H9 (cell line): ENCODE measurements around the gene LPCAT1. TPM values are rescaled to one million over a fixed set of nuclear protein-coding genes. Genes with fewer than 3 reads are reported as not detected.
"Not testable (repeated sequence)": the region's sequence is repeated elsewhere in the genome, so short reads cannot be mapped to it uniquely, and the experiment has no call there.

Experiments used
- DNase-seq: peaks from one replicate; pipeline ENCODE4 v3.0.0-alpha.2; 2017
- H2AFZ ChIP-seq: one replicate; pipeline ENCODE4 v1.6.1; 2013; ENCODE audit warnings: mild to moderate bottlenecking, low read length, control low read depth, moderate library complexity
- H2AK5ac ChIP-seq: 2 replicates; pipeline ENCODE4 v1.6.1; 2013; ENCODE audit warnings: low read length, control low read depth, mixed read lengths; ENCODE audit not compliant: insufficient read length
- H2BK120ac ChIP-seq: one replicate; pipeline ENCODE4 v1.6.1; 2013; ENCODE audit warnings: low read depth, mild to moderate bottlenecking, low read length, control low read depth, inconsistent platforms; ENCODE audit not compliant: poor library complexity, severe bottlenecking
- H2BK12ac ChIP-seq: 2 replicates; pipeline ENCODE4 v1.6.1; 2013; ENCODE audit warnings: low read length, control low read depth, mixed read lengths, low read depth; ENCODE audit not compliant: insufficient read length
- H2BK15ac ChIP-seq: 2 replicates; pipeline ENCODE4 v1.6.1; 2013; ENCODE audit warnings: low read depth, low read length, control low read depth
- H2BK20ac ChIP-seq: one replicate; pipeline ENCODE4 v1.6.1; 2013; ENCODE audit warnings: low read depth, mild to moderate bottlenecking, low read length, control low read depth, inconsistent platforms; ENCODE audit not compliant: poor library complexity, severe bottlenecking
- H2BK5ac ChIP-seq: 2 replicates; pipeline ENCODE4 v1.6.1; 2013; ENCODE audit warnings: low read length, control low read depth, mixed read lengths; ENCODE audit not compliant: insufficient read length
- H3K14ac ChIP-seq: 2 replicates; pipeline ENCODE4 v1.6.1; 2013; ENCODE audit warnings: low read length, control low read depth; ENCODE audit not compliant: insufficient read depth
- H3K18ac ChIP-seq: 2 replicates; pipeline ENCODE4 v1.6.1; 2013; ENCODE audit warnings: low read depth, mild to moderate bottlenecking, mixed read lengths, low read length, control low read depth; ENCODE audit not compliant: insufficient read length
- H3K23ac ChIP-seq: 2 replicates; pipeline ENCODE4 v1.6.1; 2013; ENCODE audit warnings: low read length, control low read depth, mixed read lengths, low read depth; ENCODE audit not compliant: insufficient read length
- H3K23me2 ChIP-seq: 2 replicates; pipeline ENCODE4 v1.6.1; 2013; ENCODE audit warnings: low read depth, mild to moderate bottlenecking, mixed read lengths, low read length, control low read depth; ENCODE audit not compliant: insufficient read length, poor library complexity, severe bottlenecking
- H3K27ac ChIP-seq: 2 replicates; pipeline ENCODE4 v1.5.1; 2013; ENCODE audit warnings: low read length, control low read depth, mixed read lengths, low read depth; ENCODE audit not compliant: insufficient read length
- H3K27me3 ChIP-seq: 2 replicates; pipeline ENCODE4 v1.6.1; 2013; ENCODE audit warnings: low read length, control low read depth, inconsistent platforms; ENCODE audit not compliant: insufficient read depth
- H3K4ac ChIP-seq: 2 replicates; pipeline ENCODE4 v1.6.1; 2013; ENCODE audit warnings: low read depth, mild to moderate bottlenecking, control low read depth, inconsistent platforms, low read length, moderate library complexity
- H3K4me1 ChIP-seq: 2 replicates; pipeline ENCODE4 v1.6.1; 2013; ENCODE audit warnings: low read length, control low read depth, inconsistent platforms; ENCODE audit not compliant: insufficient read depth
- H3K4me2 ChIP-seq: 2 replicates; pipeline ENCODE4 v1.6.1; 2013; ENCODE audit warnings: low read length, control low read depth, mixed read lengths; ENCODE audit not compliant: insufficient read length, insufficient read depth
- H3K56ac ChIP-seq: 2 replicates; pipeline ENCODE4 v1.6.1; 2013; ENCODE audit warnings: low read depth, mild to moderate bottlenecking, mixed read lengths, low read length, control low read depth; ENCODE audit not compliant: insufficient read length
- H3K79me1 ChIP-seq: 2 replicates; pipeline ENCODE4 v1.6.1; 2013; ENCODE audit warnings: low read depth, mild to moderate bottlenecking, moderate library complexity, low read length, control low read depth, inconsistent platforms; ENCODE audit not compliant: insufficient read depth, poor library complexity, severe bottlenecking
- H3K79me2 ChIP-seq: 2 replicates; pipeline ENCODE4 v1.6.1; 2013; ENCODE audit warnings: low read length, control low read depth, inconsistent platforms; ENCODE audit not compliant: insufficient read depth
- H3K9ac ChIP-seq: 2 replicates; pipeline ENCODE4 v1.6.1; 2013; ENCODE audit warnings: low read length, control low read depth, mixed read lengths; ENCODE audit not compliant: insufficient read length; ENCODE audit errors: extremely low read depth
- H3K9me3 ChIP-seq: one replicate; pipeline ENCODE4 v1.6.1; 2013; ENCODE audit warnings: low read depth, low read length, inconsistent platforms; ENCODE audit not compliant: control insufficient read depth
- H3T11ph ChIP-seq: one replicate; pipeline ENCODE4 v1.6.1; 2013; ENCODE audit warnings: mild to moderate bottlenecking, low read length, control low read depth, inconsistent platforms
- H4K20me1 ChIP-seq: one replicate; pipeline ENCODE4 v1.6.1; 2013; ENCODE audit not compliant: control insufficient read depth, insufficient read length, insufficient read depth
- H4K5ac ChIP-seq: 2 replicates; pipeline ENCODE4 v1.6.1; 2013; ENCODE audit warnings: low read depth, mild to moderate bottlenecking, mixed read lengths, low read length, control low read depth; ENCODE audit not compliant: insufficient read length
- H4K8ac ChIP-seq: replicated peaks from 2 replicates; pipeline ENCODE4 v1.6.1; 2013; ENCODE audit warnings: low read length, control low read depth, mixed read lengths, low read depth; ENCODE audit not compliant: insufficient read length
- H4K91ac ChIP-seq: 2 replicates; pipeline ENCODE4 v1.6.1; 2013; ENCODE audit warnings: low read depth, mild to moderate bottlenecking, moderate library complexity, mixed read lengths, low read length, control low read depth; ENCODE audit not compliant: insufficient read length
- H3K27ac Mint-ChIP-seq, 3 experiments: 2 replicates in 2 of 3; 3 replicates in 1 of 3; pipeline ENCODE4 v1.8.0; 2020 to 2021; ENCODE audit warnings: mixed read lengths in 3 of 3, mild to moderate bottlenecking in 1 of 3, moderate library complexity in 1 of 3
- H3K27me3 Mint-ChIP-seq: 2 replicates; pipeline ENCODE4 v1.8.0; 2021; ENCODE audit warnings: low read depth, mild to moderate bottlenecking, moderate library complexity, mixed read lengths
- H3K36me3 Mint-ChIP-seq, 3 experiments: 2 replicates in 2 of 3; 3 replicates in 1 of 3; pipeline ENCODE4 v1.8.0; 2020 to 2021; ENCODE audit warnings: low read depth in 3 of 3, mixed read lengths in 3 of 3; ENCODE audit not compliant: insufficient read depth in 1 of 3
- H3K4me1 Mint-ChIP-seq, 2 experiments: 2 replicates each; pipeline ENCODE4 v1.8.0; 2020; ENCODE audit warnings: mixed read lengths in 2 of 2
- H3K4me3 Mint-ChIP-seq, 2 experiments: 2 replicates in 1 of 2; 3 replicates in 1 of 2; pipeline ENCODE4 v1.8.0; 2020 to 2021; ENCODE audit warnings: mild to moderate bottlenecking in 2 of 2, mixed read lengths in 2 of 2, moderate library complexity in 1 of 2
- H3K9me3 Mint-ChIP-seq, 2 experiments: 2 replicates in 1 of 2; 3 replicates in 1 of 2; pipeline ENCODE4 v1.8.0; 2020; ENCODE audit warnings: mild to moderate bottlenecking in 2 of 2, mixed read lengths in 2 of 2, moderate library complexity in 1 of 2
- WGBS: extraction: QIAGEN DNeasy Blood & Tissue Kit; methylation state at CpG from one replicate; pipeline ENCODE4 v1.1.7; 2013; ENCODE audit warnings: missing lambda C conversion rate, low lambda C conversion rate, mixed read lengths; ENCODE audit not compliant: insufficient read length; ENCODE audit errors: extremely low coverage; 5-methylcytosine and 5-hydroxymethylcytosine counted together
- total RNA-seq: library from RNA; stranded (reverse); gene quantifications from 2 replicates; pipeline ENCODE4 v1.2.1, GENCODE V29; 2021
- TF ChIP-seq, protein P1 (sequence below): fragments of 200-600 bp; sonication (generic); conservative IDR thresholded peaks from 3 replicates; pipeline ENCODE4 v1.8.0; 2021; ENCODE audit warnings: antibody characterized with exemption, mild to moderate bottlenecking

LPCAT1 gene
- total RNA-seq, 1 experiment from 2014 or later: 231 TPM

DNA sequence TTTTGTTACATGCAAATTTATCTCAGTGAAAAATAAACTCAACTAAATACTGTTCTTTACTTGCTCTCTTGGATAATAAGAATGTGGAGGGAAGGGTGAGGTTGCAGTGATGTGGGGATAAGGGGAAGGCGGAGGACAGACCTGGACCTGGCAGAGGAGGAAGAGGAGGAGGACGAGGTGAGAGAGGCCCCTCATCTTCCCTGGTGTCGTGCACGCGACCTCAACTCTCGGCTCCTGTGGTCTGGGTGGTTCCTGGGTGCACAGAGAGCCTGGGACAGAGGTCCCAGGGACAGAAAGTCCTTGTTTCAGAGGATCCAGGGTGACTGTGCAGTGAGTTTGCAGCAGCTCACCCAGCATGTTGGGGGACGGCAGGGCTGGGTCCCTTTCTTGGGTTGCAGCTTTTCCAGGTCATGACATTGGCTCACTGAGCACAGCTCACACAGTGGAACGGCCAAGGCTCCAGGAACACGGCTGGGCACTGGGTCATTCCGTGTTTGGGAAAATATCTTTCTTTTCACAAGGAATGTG, 37.7 kb upstream of the LPCAT1 start:
- H3K79me2 ChIP-seq: no peaks in the 10 kb centered on the region
- H3K14ac ChIP-seq: no peak overlapping the region
- H4K20me1 ChIP-seq: no peaks in the 10 kb centered on the region
- Mint-ChIP-seq H3K27ac (no peak overlapping the region; a peak in 2 of 7 replicates), H3K9me3 (peaks cover 20 to 22% of the 10 kb centered on the region in 2 experiments; a peak in 4 of 5 replicates), H3K27me3 (peaks cover 19% of the 10 kb centered on the region), H3K36me3 (peaks cover 0 to 7% (median 4%) of the 10 kb centered on the region in 3 experiments; a peak in 3 of 7 replicates), H3K4me1 (no peaks in the 10 kb centered on the region), H3K4me3 (no peak overlapping the region)
- H3T11ph ChIP-seq: no peak overlapping the region
- TF ChIP-seq, protein P1, sequence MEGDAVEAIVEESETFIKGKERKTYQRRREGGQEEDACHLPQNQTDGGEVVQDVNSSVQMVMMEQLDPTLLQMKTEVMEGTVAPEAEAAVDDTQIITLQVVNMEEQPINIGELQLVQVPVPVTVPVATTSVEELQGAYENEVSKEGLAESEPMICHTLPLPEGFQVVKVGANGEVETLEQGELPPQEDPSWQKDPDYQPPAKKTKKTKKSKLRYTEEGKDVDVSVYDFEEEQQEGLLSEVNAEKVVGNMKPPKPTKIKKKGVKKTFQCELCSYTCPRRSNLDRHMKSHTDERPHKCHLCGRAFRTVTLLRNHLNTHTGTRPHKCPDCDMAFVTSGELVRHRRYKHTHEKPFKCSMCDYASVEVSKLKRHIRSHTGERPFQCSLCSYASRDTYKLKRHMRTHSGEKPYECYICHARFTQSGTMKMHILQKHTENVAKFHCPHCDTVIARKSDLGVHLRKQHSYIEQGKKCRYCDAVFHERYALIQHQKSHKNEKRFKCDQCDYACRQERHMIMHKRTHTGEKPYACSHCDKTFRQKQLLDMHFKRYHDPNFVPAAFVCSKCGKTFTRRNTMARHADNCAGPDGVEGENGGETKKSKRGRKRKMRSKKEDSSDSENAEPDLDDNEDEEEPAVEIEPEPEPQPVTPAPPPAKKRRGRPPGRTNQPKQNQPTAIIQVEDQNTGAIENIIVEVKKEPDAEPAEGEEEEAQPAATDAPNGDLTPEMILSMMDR: no peak
- H2BK120ac ChIP-seq: no peak overlapping the region
- no peak overlapping the region for H2AFZ ChIP-seq
- WGBS: no CpG with 5 or more reads among the region's 10 CpGs
- no peak overlapping the region for H3K23ac ChIP-seq
- no peak overlapping the region for H3K27ac ChIP-seq
- H3K4me2 ChIP-seq: no peak overlapping the region
- no peak overlapping the region for H2BK20ac ChIP-seq
- no peak overlapping the region for H4K8ac ChIP-seq
- no peak for DNase-seq
- H3K27me3 ChIP-seq: no peaks in the 10 kb centered on the region
- H3K9ac ChIP-seq: no peak overlapping the region
- no peak overlapping the region for H4K5ac ChIP-seq
- no peak overlapping the region for H2AK5ac ChIP-seq
- H2BK15ac ChIP-seq: no peak overlapping the region
- H3K18ac ChIP-seq: no peak overlapping the region
- no peaks in the 10 kb centered on the region for H3K23me2 ChIP-seq
- no peak overlapping the region for H3K4ac ChIP-seq
- H3K4me1 ChIP-seq: no peaks in the 10 kb centered on the region
- no peak overlapping the region for H3K56ac ChIP-seq
- no peak overlapping the region for H4K91ac ChIP-seq
- no peak overlapping the region for H2BK5ac ChIP-seq
- no peaks in the 10 kb centered on the region for H3K9me3 ChIP-seq
- H3K79me1 ChIP-seq: no peaks in the 10 kb centered on the region
- H2BK12ac ChIP-seq: no peak overlapping the region

DNA sequence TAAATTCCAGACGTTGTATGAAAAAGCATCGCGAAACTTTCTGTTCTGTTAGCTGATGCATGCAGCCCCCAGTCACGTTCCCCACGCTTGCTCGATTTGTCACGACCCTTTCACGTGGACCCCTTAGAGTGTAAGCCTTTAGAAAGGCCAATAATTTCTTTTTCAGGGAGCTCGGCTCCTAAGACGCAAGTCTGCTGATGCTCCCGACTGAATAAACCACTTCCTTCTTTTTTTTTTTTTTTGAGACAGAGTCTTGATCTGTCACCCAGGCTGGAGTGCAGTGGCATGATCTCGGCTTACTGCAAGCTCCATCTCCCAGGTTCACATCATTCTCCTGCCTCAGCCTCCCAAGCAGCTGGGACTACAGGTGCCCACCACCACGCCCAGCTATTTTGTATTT, 36.7 kb upstream of the LPCAT1 start:
- H3K27ac Mint-ChIP-seq, H4K91ac ChIP-seq, H4K5ac ChIP-seq, H3K4me2 ChIP-seq, H3K36me3 Mint-ChIP-seq, H2BK20ac ChIP-seq, H4K20me1 ChIP-seq, H3K4me1 ChIP-seq, H3K14ac ChIP-seq, DNase-seq, H3K27me3 ChIP-seq, H3K79me1 ChIP-seq, H3K4me3 Mint-ChIP-seq, H2BK5ac ChIP-seq, H3K4me1 Mint-ChIP-seq, H2BK12ac ChIP-seq, H3K4ac ChIP-seq, H2AFZ ChIP-seq, H3K23ac ChIP-seq, H3K27ac ChIP-seq, H3K56ac ChIP-seq, H3K9me3 ChIP-seq, H3T11ph ChIP-seq, H4K8ac ChIP-seq, H3K23me2 ChIP-seq, H2BK120ac ChIP-seq, H3K79me2 ChIP-seq, H3K18ac ChIP-seq, H3K9ac ChIP-seq, H2BK15ac ChIP-seq, H2AK5ac ChIP-seq: not testable (repeated sequence)
- peaks cover 19% of the 10 kb centered on the region for H3K27me3 Mint-ChIP-seq
- WGBS: no CpG with 5 or more reads among the region's 13 CpGs
- peaks cover 20 to 22% of the 10 kb centered on the region in 2 experiments; a peak in 4 of 5 replicates for H3K9me3 Mint-ChIP-seq
